Retinal pigment epithelial cell (primary cell): Measurements from ENCODE around the gene TOP3A.
A peak's percentile ranks its signal among the peaks of the same experiment; 100 is the strongest.

Source experiments
- DNase-seq: peaks from one replicate; pipeline ENCODE4 v3.0.0-alpha.2; 2010; ENCODE audit warnings: low read depth
- H3K4me3 ChIP-seq: 2 replicates; pipeline ENCODE4 v1.5.1; 2011; ENCODE audit warnings: mild to moderate bottlenecking, low read length, control low read depth, moderate library complexity
- CTCF ChIP-seq: conservative IDR thresholded peaks from 2 replicates; pipeline ENCODE4 v1.5.1; 2011; ENCODE audit warnings: low read depth, low read length, control low read depth, inconsistent platforms

The TOP3A gene

GRCh38 chr17:18314731-18315561 is at the start of gene TOP3A, which contains the start of gene SMCR8:
Gene TOP3A, minus strand, starts transcription at chr17:18314994. Its CDS starts 216 bp downstream, at chr17:18314778.
Gene SMCR8, plus strand, starts transcription at chr17:18315293. Its CDS starts 497 bp downstream, at chr17:18315790.
- no peak for TF ChIP-seq CTCF
- H3K4me3 ChIP-seq, result peak within 1 kb of the TSS; percentile 91
- DNase-seq, result peak; percentile 97

- DNase-seq, result no peak
- TF ChIP-seq CTCF, result no peak
- H3K4me3 ChIP-seq, result no peak overlapping the region
Observed at GRCh38 chr17:18364166-18364565, 49.4 kb upstream of the TOP3A start.

GRCh38 chr17:18363101-18364049 is 48.6 kb upstream of the TOP3A start, which contains the start of gene SHMT1:
Gene SHMT1, minus strand, starts transcription at chr17:18363550. Its CDS starts 7,569 bp downstream, at chr17:18355981.
- peak; percentile 50 for DNase-seq
- no peak for TF ChIP-seq CTCF
- peak within 1 kb of the TSS; percentile 74 for H3K4me3 ChIP-seq

- peak; percentile 27 for DNase-seq
- peak overlapping the region; percentile 74 for H3K4me3 ChIP-seq
- TF ChIP-seq CTCF, result no peak
Observed at GRCh38 chr17:18362698-18363100, 47.9 kb upstream of the TOP3A start.

- H3K4me3 ChIP-seq, result peak overlapping the region; percentile 74
- no peak for TF ChIP-seq CTCF
- DNase-seq, result no peak
Observed at GRCh38 chr17:18361837-18362697, 47.3 kb upstream of the TOP3A start.

- no peak for DNase-seq
- no peak for TF ChIP-seq CTCF
- no peak overlapping the region for H3K4me3 ChIP-seq
Observed at GRCh38 chr17:18360518-18360917, 45.7 kb upstream of the TOP3A start.
